ENCODE results near the gene PREX1. TPM values are rescaled to one million over a fixed set of nuclear protein-coding genes. Genes with fewer than 3 reads are reported as not detected.

PREX1 gene
- total RNA-seq, 1 donor from 2014 or later = 11.2 TPM

DNA sequence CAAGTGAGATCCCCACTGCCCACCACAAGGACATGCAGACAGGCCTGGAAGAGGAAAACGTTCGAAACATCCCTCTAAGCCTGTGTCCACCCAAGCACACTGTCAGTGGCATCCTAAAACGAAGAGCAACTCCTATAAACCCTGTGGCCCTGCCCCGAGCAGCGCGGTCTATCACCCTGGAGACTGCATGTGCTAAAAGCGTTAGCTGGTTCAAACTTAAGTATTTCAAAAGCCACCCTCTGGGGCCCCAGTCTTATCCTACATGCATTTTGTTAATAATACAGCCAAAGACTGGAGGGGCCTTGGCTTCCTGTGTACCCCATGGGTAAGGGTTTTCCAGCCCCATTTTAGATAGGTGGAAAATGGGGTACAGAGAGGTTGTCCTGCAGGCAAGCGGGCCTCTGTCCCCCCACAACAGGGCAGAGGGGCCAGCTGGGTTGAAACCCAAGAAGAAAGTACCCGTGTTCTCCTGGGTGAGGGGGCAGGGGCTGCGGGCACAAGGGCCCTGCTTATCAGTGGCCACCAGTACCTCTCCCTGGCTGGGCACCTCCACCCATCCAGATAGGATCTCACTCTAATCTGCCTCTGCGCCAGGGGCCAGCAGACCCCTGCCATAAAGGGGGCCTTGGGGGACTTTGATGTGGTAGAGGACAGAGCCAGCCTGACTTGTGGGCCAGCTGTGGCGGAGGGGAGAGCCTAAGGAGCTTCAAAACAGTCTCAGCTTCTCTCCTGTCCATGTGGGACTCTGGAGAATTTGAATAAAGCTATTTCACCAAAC lies 28.3 kb downstream of the PREX1 start:
- H3K4me3 ChIP-seq = no peak overlapping the region
- intact Hi-C loops (cut with micrococcal nuclease) = no loop called here
- no peaks in the 10 kb centered on the region for H3K27me3 ChIP-seq (ENCODE audit: low read depth)
- TF ChIP-seq, protein P1, sequence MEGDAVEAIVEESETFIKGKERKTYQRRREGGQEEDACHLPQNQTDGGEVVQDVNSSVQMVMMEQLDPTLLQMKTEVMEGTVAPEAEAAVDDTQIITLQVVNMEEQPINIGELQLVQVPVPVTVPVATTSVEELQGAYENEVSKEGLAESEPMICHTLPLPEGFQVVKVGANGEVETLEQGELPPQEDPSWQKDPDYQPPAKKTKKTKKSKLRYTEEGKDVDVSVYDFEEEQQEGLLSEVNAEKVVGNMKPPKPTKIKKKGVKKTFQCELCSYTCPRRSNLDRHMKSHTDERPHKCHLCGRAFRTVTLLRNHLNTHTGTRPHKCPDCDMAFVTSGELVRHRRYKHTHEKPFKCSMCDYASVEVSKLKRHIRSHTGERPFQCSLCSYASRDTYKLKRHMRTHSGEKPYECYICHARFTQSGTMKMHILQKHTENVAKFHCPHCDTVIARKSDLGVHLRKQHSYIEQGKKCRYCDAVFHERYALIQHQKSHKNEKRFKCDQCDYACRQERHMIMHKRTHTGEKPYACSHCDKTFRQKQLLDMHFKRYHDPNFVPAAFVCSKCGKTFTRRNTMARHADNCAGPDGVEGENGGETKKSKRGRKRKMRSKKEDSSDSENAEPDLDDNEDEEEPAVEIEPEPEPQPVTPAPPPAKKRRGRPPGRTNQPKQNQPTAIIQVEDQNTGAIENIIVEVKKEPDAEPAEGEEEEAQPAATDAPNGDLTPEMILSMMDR (IDR thresholded peaks at IDR 0.05; ENCODE audit: borderline replicate concordance) = no peak
- H3K27ac ChIP-seq (replicated peaks) = no peak overlapping the region
- DNase-seq = no peak
- H3K36me3 ChIP-seq = no peaks in the 10 kb centered on the region
- peaks cover 26% of the 10 kb centered on the region for H3K4me1 ChIP-seq
- H3K9me3 ChIP-seq (replicated peaks) = peaks cover 4% of the 10 kb centered on the region

DNA sequence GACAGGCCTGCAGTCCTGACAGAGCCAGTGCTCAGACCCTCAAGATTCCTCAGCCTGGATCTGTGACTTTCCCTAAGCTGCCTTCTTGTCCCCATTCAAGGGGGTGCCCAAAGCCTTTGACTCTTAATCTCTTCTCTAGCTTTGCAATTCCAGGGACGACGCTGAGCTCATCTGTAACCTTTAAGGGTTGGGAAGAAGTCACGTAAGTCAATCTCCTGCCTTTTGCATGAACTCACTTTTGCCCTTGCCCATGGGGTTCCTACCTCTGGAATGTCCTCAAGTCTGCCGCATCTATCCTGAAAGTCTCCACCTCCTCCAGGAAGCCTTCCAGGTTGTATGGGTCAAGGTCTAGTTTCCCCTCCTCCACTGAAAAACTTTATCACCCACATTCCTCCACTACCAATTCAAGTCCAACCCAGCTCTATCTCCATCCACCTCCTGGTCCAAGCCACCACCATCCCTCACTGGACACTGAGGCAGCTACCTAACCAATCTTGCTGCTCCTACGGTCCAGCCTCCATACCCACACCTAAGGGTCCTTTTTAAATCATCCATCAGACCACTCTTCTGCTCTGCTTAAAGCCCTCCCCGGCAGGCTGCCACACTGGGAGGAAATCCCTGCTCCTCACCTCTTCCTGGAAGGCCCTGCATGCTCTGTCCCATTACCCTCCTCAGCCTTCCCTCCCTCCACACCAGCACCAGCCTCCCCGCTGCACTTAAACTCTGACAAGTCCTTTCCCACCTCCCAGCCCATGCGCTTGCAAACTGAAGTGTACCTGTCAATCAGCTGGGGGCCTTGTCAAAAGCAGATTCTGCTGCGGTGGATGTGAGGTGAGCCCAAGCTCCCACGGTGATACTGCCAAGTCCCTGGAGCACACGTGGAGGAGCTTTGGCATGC lies 29.7 kb downstream of the PREX1 start:
- no peak overlapping the region for H3K27ac ChIP-seq (replicated peaks)
- peaks cover 25% of the 10 kb centered on the region for H3K4me1 ChIP-seq

DNA sequence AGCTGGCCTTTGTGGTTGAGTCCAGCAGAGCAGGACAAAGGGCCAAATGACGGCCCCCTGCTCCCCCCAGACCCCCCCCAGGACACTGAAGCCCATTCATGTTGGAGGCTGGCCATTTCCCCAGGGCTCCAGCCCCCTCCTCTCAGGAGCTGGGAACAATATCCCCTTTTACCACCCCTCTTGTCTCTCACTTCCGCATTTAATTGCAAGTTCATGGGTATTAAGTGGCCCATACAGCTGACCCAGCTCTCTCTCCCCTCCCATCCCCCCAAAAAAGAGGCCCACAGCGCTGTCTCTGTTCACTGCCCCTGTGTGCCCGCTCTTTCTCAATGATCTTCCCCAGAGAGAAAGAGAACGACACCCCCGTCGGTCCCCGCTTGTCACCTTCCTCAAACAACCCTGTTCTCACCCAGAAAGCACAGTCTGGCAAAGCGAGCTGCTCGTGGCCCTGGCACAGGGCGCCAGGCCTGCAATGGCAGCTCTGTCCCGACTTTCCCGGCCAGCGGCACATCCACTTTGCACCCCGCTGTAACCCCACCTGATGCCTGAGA lies 30.4 kb downstream of the PREX1 start:
- Histone ChIP-seq H3K27me3 (ENCODE audit: low read depth) (no peaks in the 10 kb centered on the region), H3K36me3 (no peaks in the 10 kb centered on the region), H3K4me3 (no peak overlapping the region), H3K4me1 (peaks cover 25% of the 10 kb centered on the region), H3K9me3 (replicated peaks) (peaks cover 4% of the 10 kb centered on the region), H3K27ac (replicated peaks) (no peak overlapping the region)
- peak; percentile 49 for DNase-seq
- TF ChIP-seq, protein P1 (IDR thresholded peaks at IDR 0.05; ENCODE audit: borderline replicate concordance) = no peak
- intact Hi-C loops (cut with micrococcal nuclease) = no loop called here

More for the DNA sequence above, 29.7 kb downstream of the PREX1 start:
- no peaks in the 10 kb centered on the region for H3K27me3 ChIP-seq (ENCODE audit: low read depth)
- H3K4me3 ChIP-seq = no peak overlapping the region
- no peak for DNase-seq
- intact Hi-C loops (cut with micrococcal nuclease) = no loop called here
- TF ChIP-seq, protein P1 (IDR thresholded peaks at IDR 0.05; ENCODE audit: borderline replicate concordance) = no peak
- no peaks in the 10 kb centered on the region for H3K36me3 ChIP-seq
- peaks cover 4% of the 10 kb centered on the region for H3K9me3 ChIP-seq (replicated peaks)

DNA sequence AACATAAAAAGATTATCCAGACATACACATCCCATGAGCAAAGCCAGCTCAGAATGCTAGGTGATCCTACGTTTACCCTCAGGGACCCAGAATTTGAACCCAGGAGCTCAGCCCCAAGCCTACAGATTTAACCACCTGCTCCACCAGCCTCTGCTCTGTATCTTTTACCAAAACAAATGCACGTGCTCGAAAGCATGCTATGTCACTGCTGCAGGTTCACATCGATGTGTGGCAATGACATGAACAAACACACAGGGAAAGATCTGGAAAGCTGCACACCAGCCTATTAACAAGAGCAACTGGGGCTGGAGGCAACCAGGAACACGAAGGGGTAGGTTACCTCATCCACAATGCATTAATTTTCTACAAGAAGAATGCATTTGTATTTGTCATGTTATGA lies 32.1 kb downstream of the PREX1 start:
- no peaks in the 10 kb centered on the region for H3K36me3 ChIP-seq
- peaks cover 41% of the 10 kb centered on the region for H3K4me1 ChIP-seq
- no peaks in the 10 kb centered on the region for H3K9me3 ChIP-seq (replicated peaks)
- H3K27ac ChIP-seq (replicated peaks) = no peak overlapping the region
- no peak for DNase-seq
- TF ChIP-seq, protein P1 (IDR thresholded peaks at IDR 0.05; ENCODE audit: borderline replicate concordance) = no peak
- no peaks in the 10 kb centered on the region for H3K27me3 ChIP-seq (ENCODE audit: low read depth)
- H3K4me3 ChIP-seq = no peak overlapping the region
- intact Hi-C loops (cut with micrococcal nuclease) = no loop called here

DNA sequence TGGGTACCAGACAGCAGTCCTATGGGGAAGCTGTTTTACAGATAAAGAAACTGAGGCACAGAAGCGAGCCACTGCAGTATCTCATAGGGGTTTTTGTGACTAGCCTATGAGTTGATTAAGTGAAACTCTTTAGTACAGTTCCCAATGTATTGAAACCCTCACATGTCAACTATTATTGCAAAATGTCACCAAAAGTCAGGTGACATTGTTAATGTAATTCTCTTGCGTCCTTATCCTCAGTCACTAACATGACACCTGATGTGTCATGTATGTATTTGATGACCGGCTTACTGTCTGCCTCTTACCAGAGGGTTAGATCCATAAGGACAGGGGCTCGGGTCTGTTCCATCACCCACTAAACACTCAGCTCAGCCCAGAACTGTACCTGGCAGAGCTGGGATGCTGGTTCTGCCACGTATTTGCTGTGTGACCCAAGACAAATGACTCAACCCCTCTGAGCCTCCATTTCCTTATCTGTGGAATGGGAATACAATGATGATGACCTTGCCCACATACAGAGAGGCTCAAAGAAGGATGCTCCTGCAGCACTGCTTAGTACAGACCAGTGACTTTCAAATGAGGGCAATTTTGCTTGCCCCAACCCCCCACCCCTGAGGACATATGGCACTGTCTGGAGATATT lies 32.9 kb downstream of the PREX1 start:
- Histone ChIP-seq H3K4me3 (no peak overlapping the region), H3K27ac (replicated peaks) (no peak overlapping the region), H3K9me3 (replicated peaks) (no peaks in the 10 kb centered on the region), H3K4me1 (peaks cover 41% of the 10 kb centered on the region), H3K27me3 (ENCODE audit: low read depth) (no peaks in the 10 kb centered on the region), H3K36me3 (no peaks in the 10 kb centered on the region)
- DNase-seq = no peak
- intact Hi-C loops (cut with micrococcal nuclease) = no loop called here
- TF ChIP-seq, protein P1 (IDR thresholded peaks at IDR 0.05; ENCODE audit: borderline replicate concordance) = no peak
